Caco-2 (cell line): ENCODE results near the gene MAN1B1. TPM values are rescaled to one million over a fixed set of nuclear protein-coding genes. Genes with fewer than 3 reads are reported as not detected.

Experiments used
- BruUV-seq: library from RNA; stranded (reverse); fragments of 400-500 nt; replicated peaks from 2 replicates; lab custom pipeline; 2021; lab: Mats Ljungman, UMichigan
- CTCF ChIA-PET: fragments of 300-600 bp; sonication (Branson Sonifier 250); formaldehyde crosslinking; loops from one replicate; lab custom pipeline; 2022; ENCODE audit warnings: antibody characterized with exemption; lab: Charles Lee
- POLR2A ChIA-PET: fragments of 300-600 bp; sonication (Branson Sonifier 250); formaldehyde crosslinking; loops from one replicate; lab custom pipeline; 2022; ENCODE audit warnings: antibody characterized with exemption; lab: Charles Lee
- DNase-seq, 2 experiments: peaks; one replicate each; pipeline versions ENCODE4 v3.0.0 to v3.0.0-alpha.2; 2020 to 2022
- H3K27me3 ChIP-seq: replicated peaks from 2 replicates; pipeline ENCODE4 v1.6.0; 2011; ENCODE audit warnings: low read length; ENCODE audit not compliant: control insufficient read depth, insufficient read depth
- H3K36me3 ChIP-seq: 2 replicates; pipeline ENCODE4 v1.5.1; 2011; ENCODE audit warnings: low read length; ENCODE audit not compliant: control insufficient read depth, insufficient read depth
- H3K4me1 ChIP-seq: fragments of 250-450 bp; sonication (Bioruptor Pico); 2 replicates; pipeline ENCODE4 v1.5.1; 2020; ENCODE audit warnings: mild to moderate bottlenecking
- H3K4me3 ChIP-seq: 2 replicates; pipeline ENCODE4 v1.5.1; 2011; ENCODE audit warnings: low read depth, mild to moderate bottlenecking, control low read depth, low read length
- H3K9me3 ChIP-seq: fragments of 250-450 bp; sonication (Bioruptor Pico); 2 replicates; pipeline ENCODE4 v1.5.1; 2020; ENCODE audit warnings: mild to moderate bottlenecking, moderate library complexity
- H3K27ac Mint-ChIP-seq: one replicate; pipeline ENCODE4 v1.8.0; 2022; ENCODE audit warnings: mixed read lengths; ENCODE audit not compliant: unreplicated experiment
- H3K27me3 Mint-ChIP-seq: one replicate; pipeline ENCODE4 v1.8.0; 2022; ENCODE audit warnings: mixed read lengths; ENCODE audit not compliant: insufficient read depth, unreplicated experiment
- H3K36me3 Mint-ChIP-seq: one replicate; pipeline ENCODE4 v1.8.0; 2022; ENCODE audit warnings: mild to moderate bottlenecking, mixed read lengths; ENCODE audit not compliant: insufficient read depth, unreplicated experiment
- H3K4me1 Mint-ChIP-seq: one replicate; pipeline ENCODE4 v1.8.0; 2022; ENCODE audit warnings: low read depth, mixed read lengths; ENCODE audit not compliant: unreplicated experiment
- H3K4me3 Mint-ChIP-seq: one replicate; pipeline ENCODE4 v1.8.0; 2022; ENCODE audit warnings: mild to moderate bottlenecking, moderate library complexity, mixed read lengths; ENCODE audit not compliant: unreplicated experiment
- H3K9me3 Mint-ChIP-seq: one replicate; pipeline ENCODE4 v1.8.0; 2022; ENCODE audit warnings: mixed read lengths; ENCODE audit not compliant: unreplicated experiment
- intact Hi-C: fragments of 100-400 bp; cut with micrococcal nuclease; formaldehyde crosslinking; loops from one replicate; pipeline ENCODE4 v1.10.0; 2022; ENCODE audit not compliant: unreplicated experiment
- total RNA-seq: library from RNA; stranded (reverse); gene quantifications from 2 replicates; pipeline ENCODE4 v1.2.3, GENCODE V29; 2022
- TF ChIP-seq, protein P1 (sequence below), 2 experiments: fragments of 200-600 bp in 1 of 2; IDR thresholded peaks; 1 replicate in 1 of 2; 2 replicates in 1 of 2; pipeline versions ENCODE4 v1.5.1 to v1.8.0; 2011 to 2022; ENCODE audit warnings: antibody characterized with exemption in 1 of 2, control low read depth in 1 of 2, inconsistent platforms in 1 of 2, low read depth in 1 of 2, low read length in 1 of 2, mild to moderate bottlenecking in 1 of 2, moderate library complexity in 1 of 2; ENCODE audit not compliant: insufficient read depth in 1 of 2, severe bottlenecking in 1 of 2, unreplicated experiment in 1 of 2

The MAN1B1 gene
- total RNA-seq, 1 experiment from 2014 or later = 57.7 TPM

DNA sequence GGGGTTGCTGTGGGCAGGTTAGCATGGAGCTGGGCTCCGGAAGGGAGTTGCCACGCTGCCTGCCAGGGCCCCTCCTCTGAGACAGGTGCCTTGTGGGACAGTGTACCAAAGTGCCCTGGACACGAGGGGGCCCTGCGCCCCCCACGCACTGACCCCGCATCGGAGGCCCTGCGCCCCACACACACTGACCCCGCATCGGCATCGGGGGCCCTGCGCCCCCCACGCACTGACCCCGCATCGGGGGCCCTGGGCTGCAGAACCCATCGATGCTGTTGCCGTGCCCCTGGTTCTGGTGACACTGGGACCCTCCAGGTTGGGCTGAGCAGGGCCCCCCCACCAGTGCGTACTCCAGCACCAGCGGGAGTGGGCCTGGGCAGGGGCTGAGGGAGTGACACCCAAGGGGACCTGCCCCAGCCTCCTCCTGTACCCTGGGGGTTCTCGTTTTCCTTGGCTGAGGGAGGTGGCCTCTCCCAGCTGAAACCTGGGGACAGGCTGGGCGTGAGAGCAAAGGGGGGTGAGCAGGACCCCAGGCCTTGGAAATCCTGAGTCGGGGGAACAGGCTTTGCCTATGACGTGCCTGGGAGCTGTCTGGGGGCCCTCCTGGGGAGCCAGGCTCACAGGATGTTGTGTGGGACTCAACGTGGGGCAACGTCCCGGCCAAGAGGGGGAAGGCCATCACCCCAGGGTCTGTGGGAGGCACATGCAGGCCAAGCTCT is 23.3 kb upstream of the MAN1B1 start:
- no peak overlapping the region for H3K4me3 Mint-ChIP-seq
- CTCF ChIA-PET = interaction anchor here (0.6 to 2.1 kb wide), 12 partner anchors 8 to 221 kb away, joined by 3 to 31 read pairs (median 4); partner anchors contain the start of genes AJM1, ANAPC2, ENTPD2 and MAN1B1
- intact Hi-C loops = no loop called here

DNA sequence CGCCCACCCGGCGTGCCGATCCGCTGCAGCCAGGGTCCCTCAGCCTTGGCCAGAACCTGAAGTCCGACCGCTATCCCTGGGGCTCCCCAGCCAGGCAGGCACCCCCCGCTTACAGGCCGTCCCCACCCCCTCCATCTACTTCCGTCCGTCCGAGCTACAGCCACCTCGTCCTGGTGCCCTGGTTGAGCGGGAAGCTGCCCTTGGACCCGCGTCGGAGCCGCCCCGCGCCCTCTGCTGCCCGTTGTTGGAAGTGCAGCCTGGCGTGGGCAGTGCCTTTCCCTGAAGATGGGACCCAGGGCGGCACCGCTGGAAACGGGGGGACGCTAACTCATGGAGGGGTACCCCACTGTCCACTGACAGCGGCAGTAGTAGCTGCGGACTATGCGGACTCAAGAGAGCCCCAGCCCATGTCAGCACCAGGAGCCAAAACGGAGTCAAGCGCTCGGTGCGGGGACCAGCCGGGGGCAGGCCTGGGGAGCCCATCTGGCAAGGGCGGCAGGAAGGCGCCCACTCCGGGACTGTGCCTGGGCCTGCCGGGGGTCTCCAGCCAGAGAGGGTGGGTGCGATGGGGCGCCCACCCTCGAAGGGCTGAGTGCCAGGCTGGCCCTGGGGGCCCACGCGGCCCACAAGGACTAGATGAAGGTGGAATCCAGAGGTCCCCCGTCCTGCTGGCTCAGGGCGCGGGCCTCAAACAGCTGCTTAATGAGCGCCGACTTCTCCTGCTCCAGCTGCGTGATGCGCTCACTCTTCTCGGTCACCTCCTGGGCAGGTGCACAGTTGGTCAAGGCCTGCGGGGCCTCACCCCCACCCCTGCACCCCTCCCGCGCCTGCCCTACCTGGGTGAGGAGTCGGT is 22.5 kb upstream of the MAN1B1 start:
- H3K9me3 ChIP-seq = no peaks in the 10 kb centered on the region
- no peaks in the 10 kb centered on the region for H3K27me3 Mint-ChIP-seq
- no peaks in the 10 kb centered on the region for H3K27me3 ChIP-seq
- ChIA-PET POLR2A (interaction anchor here (0.5 to 0.6 kb wide), 2 partner anchors 56 to 339 kb away, joined by 7 to 10 read pairs; no protein-coding TSS in a partner anchor), CTCF (interaction anchor here (0.5 to 2.1 kb wide), 14 partner anchors 9 to 222 kb away, joined by 3 to 31 read pairs (median 5); partner anchors contain the start of genes AJM1, ANAPC2, ENTPD2 and MAN1B1)
- no peaks in the 10 kb centered on the region for H3K9me3 Mint-ChIP-seq
- BruUV-seq = no TSS peak
- H3K27ac Mint-ChIP-seq = no peak overlapping the region
- peaks cover 10% of the 10 kb centered on the region for H3K4me1 Mint-ChIP-seq
- peak in 1 of 2 experiments; percentile 72 for DNase-seq
- H3K36me3 ChIP-seq = 0 out of 2 replicates have a peak, but pooled peaks cover 2% of the 10 kb centered on the region
- intact Hi-C loops = no loop called here
- H3K4me1 ChIP-seq = peaks cover 15% of the 10 kb centered on the region
- H3K4me3 Mint-ChIP-seq = no peak overlapping the region
- no peak overlapping the region for H3K4me3 ChIP-seq
- TF ChIP-seq, protein P1, sequence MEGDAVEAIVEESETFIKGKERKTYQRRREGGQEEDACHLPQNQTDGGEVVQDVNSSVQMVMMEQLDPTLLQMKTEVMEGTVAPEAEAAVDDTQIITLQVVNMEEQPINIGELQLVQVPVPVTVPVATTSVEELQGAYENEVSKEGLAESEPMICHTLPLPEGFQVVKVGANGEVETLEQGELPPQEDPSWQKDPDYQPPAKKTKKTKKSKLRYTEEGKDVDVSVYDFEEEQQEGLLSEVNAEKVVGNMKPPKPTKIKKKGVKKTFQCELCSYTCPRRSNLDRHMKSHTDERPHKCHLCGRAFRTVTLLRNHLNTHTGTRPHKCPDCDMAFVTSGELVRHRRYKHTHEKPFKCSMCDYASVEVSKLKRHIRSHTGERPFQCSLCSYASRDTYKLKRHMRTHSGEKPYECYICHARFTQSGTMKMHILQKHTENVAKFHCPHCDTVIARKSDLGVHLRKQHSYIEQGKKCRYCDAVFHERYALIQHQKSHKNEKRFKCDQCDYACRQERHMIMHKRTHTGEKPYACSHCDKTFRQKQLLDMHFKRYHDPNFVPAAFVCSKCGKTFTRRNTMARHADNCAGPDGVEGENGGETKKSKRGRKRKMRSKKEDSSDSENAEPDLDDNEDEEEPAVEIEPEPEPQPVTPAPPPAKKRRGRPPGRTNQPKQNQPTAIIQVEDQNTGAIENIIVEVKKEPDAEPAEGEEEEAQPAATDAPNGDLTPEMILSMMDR (IDR thresholded peaks at IDR 0.05; ENCODE audit: insufficient read depth in 1 of 2, low read depth in 1 of 2, low read length in 1 of 2, severe bottlenecking in 1 of 2, unreplicated experiment in 1 of 2) = peak; percentile 90 to 94
- peaks cover 24% of the 10 kb centered on the region for H3K36me3 Mint-ChIP-seq

More for the DNA sequence above, 23.3 kb upstream of the MAN1B1 start:
- peaks cover 23% of the 10 kb centered on the region for H3K36me3 Mint-ChIP-seq
- H3K9me3 Mint-ChIP-seq = no peaks in the 10 kb centered on the region
- no peaks in the 10 kb centered on the region for H3K9me3 ChIP-seq
- H3K4me1 ChIP-seq = peaks cover 7% of the 10 kb centered on the region
- no TSS peak for BruUV-seq
- H3K27me3 ChIP-seq = no peaks in the 10 kb centered on the region
- H3K4me1 Mint-ChIP-seq = peaks cover 8% of the 10 kb centered on the region
- H3K4me3 ChIP-seq = no peak overlapping the region
- POLR2A ChIA-PET = interaction anchor here (0.6 kb wide), 1 partner anchor 57 kb away, joined by 7 read pairs; no protein-coding TSS in a partner anchor
- TF ChIP-seq, protein P1 (IDR thresholded peaks at IDR 0.05; ENCODE audit: insufficient read depth in 1 of 2, low read depth in 1 of 2, low read length in 1 of 2, severe bottlenecking in 1 of 2, unreplicated experiment in 1 of 2) = no peak
- H3K36me3 ChIP-seq = 0 out of 2 replicates have a peak, but pooled peaks cover 2% of the 10 kb centered on the region
- H3K27ac Mint-ChIP-seq = no peak overlapping the region
- no peak for DNase-seq
- no peaks in the 10 kb centered on the region for H3K27me3 Mint-ChIP-seq

DNA sequence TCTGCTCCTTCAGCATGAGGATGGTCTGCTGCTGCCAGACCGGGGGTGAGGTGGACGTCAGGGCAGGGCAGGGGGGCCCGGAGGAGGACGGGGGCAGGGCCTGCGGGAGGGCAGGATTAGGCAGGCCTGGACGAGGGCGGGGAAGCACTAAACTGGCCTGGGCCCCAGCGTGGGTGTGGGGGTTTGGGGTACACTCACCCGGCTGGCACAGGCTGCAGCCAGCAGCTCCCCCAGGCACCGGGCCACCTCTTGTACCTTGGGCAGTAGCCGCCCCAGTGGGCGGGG is 22.0 kb upstream of the MAN1B1 start:
- TF ChIP-seq, protein P1 (IDR thresholded peaks at IDR 0.05; ENCODE audit: insufficient read depth in 1 of 2, low read depth in 1 of 2, low read length in 1 of 2, severe bottlenecking in 1 of 2, unreplicated experiment in 1 of 2) = no peak
- Histone ChIP-seq H3K9me3 (no peaks in the 10 kb centered on the region), H3K4me3 (no peak overlapping the region), H3K4me1 (peaks cover 15% of the 10 kb centered on the region), H3K36me3 (0 out of 2 replicates have a peak, but pooled peaks cover 2% of the 10 kb centered on the region), H3K27me3 (no peaks in the 10 kb centered on the region)
- intact Hi-C loops = no loop called here
- peaks cover 10% of the 10 kb centered on the region for H3K4me1 Mint-ChIP-seq
- BruUV-seq = no TSS peak
- H3K27me3 Mint-ChIP-seq = no peaks in the 10 kb centered on the region
- no peak overlapping the region for H3K4me3 Mint-ChIP-seq
- POLR2A ChIA-PET = interaction anchor here (0.5 kb wide), 1 partner anchor 340 kb away, joined by 10 read pairs; no protein-coding TSS in a partner anchor
- H3K9me3 Mint-ChIP-seq = no peaks in the 10 kb centered on the region
- CTCF ChIA-PET = interaction anchor here (0.5 to 3.9 kb wide), 4 partner anchors 9 to 36 kb away, joined by 5 to 57 read pairs (median 6); partner anchors contain the start of gene NPDC1
- H3K36me3 Mint-ChIP-seq = peaks cover 24% of the 10 kb centered on the region
- H3K27ac Mint-ChIP-seq = no peak overlapping the region
- DNase-seq = no peak
